GM10847 (cell line): ENCODE measurements around the gene UNKL.

Experiments
- POLR2A ChIP-seq: IDR thresholded peaks from 2 replicates; pipeline ENCODE4 v1.6.1; 2011; ENCODE audit not compliant: insufficient read length; ENCODE audit errors: extremely low read depth

Gene UNKL

DNA sequence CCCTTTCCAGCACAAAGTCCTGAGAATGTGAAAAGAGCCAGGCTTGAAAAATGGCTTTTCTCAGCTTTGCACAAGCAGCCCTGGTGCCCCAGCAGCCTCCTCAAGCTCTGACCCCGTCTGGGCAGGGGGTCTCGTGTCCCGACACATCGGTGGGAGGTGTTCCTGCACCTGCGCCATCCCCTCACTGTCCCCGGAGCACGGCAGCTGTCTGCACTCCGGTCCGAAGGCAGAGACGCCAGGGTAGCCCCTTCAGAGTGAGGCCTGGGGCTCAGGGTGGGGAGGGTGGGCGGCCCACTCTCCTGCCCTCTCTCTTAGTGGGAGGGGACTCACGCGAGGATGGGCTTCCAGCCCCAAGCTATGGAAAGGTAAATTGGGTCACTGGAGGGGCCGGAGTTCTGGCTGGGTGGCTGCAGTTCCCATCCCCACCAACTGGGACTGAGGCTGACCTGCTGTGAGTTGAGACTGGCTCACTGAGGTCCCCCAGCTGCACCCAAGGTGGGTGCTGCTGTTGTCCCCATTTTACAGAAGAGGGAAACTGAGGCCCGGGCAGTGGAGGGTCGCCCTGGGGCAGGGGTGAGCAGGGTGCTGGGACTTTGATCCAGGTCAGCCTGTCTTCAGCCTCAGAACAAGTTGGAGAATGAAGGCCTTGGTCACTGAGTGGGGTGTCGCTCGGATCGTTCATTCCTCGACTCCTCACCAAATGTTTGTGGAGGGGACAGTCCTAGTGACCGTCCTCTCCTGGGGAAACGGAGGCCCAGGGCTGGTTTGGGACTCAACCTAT lies 83.4 kb downstream of the UNKL start:
- TF ChIP-seq POLR2A = no peak

DNA sequence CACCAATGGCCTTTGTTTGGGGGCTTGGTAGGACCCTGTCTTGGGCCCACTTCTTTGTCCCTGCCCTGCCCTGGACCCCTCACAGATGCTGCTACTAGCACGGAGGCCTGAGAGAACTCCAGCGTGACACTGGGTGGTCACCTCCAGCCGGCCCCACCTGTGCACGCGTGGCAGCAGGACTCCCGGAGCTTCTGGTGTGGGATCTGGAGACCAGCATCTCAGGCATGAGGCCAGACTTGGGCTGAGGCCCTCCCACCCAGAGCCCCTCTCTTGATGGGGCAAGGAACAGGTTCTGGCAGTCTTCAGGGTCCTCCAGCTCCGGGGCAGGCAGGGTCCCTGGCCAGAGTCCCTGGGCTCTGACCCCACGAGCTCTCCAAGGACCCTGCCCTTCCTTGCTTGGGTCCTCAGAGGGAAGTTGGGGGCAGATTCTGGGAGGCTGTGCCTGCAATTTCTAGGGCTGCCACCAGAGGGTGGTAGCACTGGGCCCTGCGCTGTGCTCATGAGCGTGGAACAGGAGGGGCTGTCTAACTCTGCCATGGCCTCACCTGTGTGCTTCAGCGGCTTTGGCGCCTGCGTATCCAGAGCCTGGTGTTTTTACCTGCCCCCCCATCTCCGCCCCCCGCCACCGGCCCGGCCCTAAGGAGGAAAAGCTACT lies 84.1 kb downstream of the UNKL start:
- no peak for TF ChIP-seq POLR2A

DNA sequence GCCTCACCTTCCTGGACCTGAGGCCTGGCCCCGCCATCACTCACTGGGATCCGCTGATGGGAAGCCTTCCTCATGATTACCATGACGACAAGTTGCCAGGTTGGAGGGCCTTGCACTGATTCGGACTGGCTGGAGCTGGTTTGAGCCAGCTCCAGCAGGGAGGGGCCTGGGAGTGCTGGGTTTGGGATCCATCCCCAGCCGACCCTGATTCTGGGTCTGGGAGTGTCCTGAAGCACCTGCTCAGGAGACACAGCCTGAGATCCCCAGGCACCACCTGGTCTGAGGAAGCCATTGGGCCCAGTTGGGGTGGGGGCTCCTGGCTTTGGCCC lies 86.9 kb downstream of the UNKL start:
- TF ChIP-seq POLR2A = no peak

DNA sequence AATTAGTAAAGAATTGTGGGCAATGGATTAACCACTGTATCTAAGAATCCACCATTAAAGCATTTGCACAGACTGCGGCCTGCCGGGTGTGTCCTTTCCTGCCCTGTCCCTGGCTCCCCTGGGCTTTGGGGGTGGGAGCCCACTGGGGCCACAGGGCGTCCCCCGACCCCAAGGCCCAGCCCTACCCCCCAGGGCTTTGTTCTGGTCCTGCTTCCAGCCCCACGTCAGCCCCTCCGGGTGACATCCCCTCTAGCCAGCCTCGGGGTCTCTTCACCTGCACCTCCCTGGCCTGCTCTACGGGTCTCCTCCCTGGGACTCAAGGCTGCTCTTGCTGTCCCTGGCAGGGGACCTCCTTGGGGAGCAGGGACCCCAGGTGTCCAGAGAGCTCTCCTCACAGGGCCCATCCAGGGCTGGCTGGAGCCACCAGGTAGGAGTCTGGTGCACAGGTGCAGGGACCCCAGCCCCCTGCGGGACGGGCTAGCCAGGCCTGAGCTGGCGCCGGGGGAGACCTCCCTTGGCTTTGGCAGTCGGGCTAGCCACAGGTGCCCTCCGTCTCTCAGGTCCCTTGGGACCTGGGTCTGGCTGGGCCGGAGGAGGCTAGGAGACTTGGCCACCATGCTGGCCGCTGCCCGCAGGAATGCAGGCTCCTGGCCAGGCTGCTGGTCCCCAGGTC lies 87.4 kb downstream of the UNKL start:
- TF ChIP-seq POLR2A = no peak

DNA sequence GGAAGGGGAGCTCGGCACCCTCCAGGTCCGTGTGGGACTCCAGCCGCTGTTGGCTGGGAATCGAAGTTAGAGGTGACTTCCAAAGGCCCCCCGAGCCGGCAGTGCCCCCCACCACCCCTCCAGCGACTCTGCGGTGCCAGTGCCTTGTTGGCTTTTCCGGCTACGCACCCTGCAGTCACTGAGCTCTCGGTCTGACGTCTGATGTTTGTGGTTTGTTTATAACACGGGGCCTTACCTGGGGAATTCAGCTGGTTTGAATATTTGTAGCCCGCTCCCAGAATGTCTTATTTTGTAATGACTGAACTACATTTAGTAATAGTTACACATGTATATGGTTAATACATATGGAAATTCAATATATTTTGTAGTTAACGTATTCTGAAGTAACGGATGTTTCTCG lies 88.1 kb downstream of the UNKL start:
- no peak for TF ChIP-seq POLR2A

DNA sequence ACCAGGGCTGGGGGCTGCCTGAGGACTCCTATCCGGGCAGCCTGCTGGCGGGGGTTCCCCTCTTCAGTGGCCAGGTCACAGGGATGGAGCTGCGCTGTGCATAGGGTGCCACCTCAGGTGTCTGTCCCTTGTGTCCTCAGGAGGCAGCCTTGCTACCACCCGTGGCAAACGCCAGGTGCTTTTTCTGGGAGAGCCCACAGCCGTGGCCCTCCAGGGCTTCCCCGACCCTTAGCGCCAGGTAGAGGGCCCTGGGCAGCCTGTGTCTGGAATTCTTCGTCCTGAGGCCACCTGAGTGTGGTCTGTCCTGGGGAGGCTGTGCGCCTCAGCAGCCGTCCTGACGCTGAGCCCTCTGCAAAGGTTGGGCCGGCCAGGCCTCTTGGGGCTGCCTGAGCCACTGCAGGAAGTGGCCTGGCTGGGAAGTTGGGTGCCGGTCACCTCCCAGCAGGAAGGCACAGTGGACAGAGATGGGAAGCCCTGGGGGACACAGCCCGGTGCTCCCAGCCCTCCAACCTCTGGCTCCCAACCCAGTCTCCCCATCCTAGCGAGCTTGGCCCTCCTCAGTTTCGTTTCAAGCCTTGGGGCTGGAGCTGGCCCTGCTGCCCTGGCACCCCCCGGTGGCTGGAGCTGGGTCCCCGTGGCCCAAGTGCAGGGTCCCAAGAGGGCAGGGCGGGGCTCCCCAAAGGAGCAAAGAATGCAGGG lies 88.7 kb downstream of the UNKL start:
- no peak for TF ChIP-seq POLR2A

DNA sequence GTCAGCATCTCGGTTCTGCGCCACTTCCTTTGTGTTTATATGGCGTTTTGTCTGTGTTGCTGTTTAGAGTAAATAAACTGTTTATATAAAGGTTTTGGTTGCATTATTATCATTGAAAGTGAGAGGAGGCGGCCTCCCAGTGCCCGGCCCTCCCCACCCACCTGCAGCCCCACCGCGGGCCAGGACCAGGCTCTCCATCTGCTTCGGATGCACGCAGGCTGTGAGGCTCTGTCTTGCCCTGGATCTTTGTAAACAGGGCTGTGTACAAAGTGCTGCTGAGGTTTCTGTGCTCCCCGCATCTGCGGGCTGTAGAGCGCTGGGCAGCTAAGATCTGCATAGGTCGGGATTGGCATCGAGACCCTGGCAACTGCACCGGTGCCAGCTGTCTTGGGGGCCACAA lies 89.2 kb downstream of the UNKL start:
- TF ChIP-seq POLR2A = no peak

DNA sequence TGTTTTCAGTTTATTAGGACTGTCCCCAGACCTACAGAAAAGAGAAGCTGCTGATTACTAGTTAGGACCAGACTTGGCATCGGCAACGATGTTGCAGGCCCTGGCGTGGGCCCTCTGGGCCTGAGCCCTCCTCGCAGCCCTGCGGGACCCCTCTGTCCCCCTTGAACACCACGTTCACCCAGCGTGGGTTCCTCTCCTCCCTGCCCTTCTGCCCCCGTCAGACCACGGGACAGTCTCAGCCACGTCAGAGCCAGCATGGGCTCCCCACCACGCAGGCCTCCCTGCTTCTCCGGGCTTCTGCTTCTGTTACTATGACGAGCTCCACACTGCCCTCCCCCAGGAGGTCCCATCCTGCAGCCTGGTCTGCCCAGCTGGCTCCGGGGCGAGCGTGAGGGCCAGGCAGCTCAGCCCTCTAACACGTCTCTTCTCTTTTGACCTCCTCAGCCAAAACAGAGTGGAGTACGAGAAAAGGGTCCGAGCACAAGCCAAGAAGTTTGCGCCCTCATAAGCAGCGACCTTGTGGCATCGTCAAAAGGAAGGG lies 90.1 kb downstream of the UNKL start:
- TF ChIP-seq POLR2A = no peak

DNA sequence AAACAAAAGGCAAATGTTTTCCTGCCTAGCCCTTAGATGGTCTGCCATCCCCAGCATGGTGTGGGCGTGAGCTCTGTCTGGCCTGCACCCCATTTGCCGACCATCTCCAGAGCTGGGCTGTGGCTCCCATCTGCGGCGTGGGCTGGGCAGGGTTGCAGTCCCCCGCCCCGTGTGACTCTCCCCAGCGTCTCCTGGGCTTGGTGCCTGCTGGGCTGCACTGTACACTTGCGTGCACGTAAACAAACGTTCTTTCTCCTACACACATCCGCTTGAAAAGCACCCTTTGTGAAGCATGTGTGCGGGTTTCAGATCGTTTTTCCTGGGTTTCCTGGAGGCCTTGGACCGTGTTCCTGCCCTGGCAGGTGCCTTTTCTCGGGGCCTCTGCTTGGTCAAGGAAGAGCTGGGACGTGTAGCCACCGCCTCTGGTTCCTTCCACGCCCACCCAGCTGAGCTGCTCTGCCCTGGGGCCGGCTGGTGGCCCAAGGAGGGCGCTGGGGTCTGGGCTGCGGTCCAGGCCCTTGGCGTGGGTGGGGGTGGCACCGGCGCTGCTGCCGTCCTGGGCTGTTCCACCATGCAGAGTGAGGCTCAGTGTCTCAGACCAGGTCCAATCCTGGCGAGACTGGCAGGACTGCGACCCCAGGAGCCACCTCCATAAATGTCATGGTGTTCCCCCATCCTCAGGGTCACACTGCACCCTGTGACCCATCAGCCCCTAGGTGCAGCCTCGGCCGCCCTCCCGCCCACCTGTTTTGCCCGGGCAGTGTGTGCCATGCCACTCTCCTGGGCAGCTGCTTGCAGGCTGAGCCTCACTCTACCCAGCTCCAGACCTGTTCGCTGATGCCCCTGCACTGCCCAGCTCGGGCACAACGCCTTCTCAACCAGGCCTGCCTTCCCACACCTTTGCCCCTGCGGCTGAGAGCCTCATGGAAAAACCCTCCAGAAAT lies 90.9 kb downstream of the UNKL start:
- no peak for TF ChIP-seq POLR2A

DNA sequence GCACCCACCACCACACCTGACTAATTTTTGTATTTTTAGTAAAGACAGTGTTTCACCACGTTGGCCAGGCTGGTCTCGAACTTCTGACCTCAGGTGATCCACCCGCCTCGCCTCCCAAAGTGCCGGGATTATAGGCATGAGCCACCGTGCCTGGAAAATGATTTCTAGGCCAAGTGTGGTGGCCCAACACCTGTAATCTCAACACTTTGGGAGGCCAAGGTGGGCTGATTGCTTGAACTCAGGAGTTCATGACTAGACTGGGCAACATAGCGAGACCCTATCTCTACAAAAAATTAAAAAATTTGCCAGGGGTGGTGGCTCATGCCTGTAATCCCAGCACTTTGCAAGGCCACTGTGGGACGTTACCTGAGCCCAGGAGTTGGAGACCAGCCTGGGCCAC lies 92.1 kb downstream of the UNKL start:
- no peak for TF ChIP-seq POLR2A

DNA sequence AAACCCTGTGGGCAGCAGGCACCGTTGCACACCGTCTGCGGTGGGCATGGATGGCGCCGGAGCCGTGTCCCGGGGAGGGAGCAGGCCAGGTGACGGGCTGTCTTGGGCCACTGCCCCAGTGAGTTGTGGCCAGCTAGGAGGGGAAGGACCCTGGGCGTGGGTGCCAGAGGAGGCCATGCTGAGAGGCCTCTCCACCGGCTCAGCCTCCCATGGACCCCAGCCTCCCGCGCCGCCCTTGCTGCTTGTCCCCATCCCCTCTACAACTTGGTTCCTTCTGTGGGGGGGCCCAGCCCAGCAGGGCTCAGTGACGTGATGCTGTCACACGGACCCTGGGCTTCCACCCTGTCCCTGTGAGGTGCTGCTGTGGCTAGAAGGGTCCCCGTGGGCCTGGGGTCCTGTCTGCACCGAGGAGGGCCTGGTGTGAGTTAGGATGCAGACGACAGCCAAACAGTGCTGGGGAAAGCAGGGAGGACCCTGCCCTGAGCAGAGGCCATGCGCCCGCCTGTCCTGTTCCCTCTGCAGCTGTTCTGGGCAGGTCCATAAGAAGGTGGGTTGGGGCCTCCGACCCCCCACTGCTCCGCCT lies 93.8 kb downstream of the UNKL start:
- TF ChIP-seq POLR2A = no peak

DNA sequence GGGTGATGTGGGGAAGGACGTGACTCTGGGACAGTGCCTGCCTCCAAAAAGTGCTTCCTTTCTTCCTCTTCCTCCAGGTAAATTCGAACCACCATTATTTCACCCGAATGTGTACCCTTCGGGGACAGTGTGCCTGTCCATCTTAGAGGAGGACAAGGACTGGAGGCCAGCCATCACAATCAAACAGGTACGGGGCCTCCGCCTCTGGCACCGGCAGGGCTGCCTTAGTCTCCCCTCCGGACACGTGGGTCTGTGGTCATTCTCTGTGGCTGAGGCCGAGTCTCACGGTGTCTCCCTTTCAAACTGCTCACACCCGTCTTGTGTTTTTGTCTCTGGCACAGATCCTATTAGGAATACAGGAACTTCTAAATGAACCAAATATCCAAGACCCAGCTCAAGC lies 94.4 kb downstream of the UNKL start:
- no peak for TF ChIP-seq POLR2A

DNA sequence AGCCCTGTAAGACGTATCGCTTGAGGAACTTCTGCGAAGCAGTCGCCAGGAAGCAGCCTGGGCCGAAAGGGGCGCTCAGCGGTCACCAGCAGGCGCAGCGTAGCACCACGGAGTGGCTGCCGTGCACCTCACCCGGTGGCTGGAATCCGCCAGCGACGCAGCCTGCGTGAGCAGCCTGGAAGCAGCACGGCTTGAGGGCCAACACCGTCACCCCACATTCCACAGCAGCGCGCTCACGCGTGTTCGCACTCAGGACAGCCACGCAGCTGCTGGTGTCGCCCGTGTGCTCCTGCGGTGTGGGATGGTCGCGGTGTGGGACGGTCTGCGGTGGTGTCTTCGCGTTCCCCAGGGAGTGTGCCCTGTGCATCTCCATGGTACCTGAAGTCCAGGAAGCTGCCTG lies 95.5 kb downstream of the UNKL start:
- no peak for TF ChIP-seq POLR2A

DNA sequence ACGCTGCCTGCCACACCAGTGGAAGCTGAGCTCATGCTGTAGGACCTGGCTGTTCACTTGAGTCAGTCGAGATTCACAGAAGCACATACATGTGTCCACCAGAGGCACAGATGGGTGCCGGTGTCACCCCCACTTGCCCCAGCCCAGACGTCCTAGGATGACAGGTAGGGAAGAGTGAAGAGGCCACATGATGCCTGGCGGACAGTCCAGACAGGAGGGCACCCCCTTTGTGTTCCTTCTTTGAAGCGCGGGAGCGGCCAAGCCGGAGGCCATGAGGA lies 96.3 kb downstream of the UNKL start:
- no peak for TF ChIP-seq POLR2A

DNA sequence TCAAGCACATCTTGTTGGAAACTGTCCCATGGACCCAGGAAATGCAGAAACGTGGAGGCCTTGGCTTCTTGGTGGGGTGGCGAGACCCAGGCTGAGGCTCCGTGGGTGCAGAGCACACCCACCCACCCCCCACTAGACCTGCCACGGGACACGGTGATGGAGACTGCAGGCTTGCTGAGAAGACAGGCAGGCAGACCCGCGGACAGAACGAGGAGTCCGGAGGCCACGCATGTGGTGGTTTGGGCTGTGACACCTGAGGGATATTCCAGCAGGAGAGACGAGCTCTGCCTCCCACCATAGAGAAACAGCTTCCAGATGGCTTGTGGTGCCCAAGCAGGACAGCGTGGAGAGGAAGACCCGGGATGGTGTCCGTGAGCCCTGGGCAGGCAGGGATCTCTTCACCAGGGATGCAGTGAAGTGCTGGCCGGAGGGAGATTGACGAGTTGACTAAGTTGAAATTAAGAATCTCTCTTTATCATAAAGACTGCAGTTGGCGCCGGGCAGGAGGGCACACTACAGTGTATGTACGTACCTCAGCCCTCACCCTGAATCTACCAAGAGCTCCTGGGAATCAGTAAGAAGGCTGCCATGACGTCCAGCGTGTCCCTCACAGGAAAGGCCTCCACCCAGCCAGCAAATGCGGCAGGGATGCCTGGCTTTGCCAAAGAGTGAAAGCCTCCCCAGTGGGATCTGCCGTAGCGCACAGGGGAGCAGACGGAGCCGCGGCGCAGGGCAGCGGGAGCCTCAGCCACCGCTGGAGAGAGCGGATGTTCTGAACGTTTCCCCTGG lies 96.8 kb downstream of the UNKL start:
- no peak for TF ChIP-seq POLR2A
